Thymus (tissue), 14 donors: ENCODE data around the gene SAAL1. TPM values are rescaled to one million over a fixed set of nuclear protein-coding genes. Genes with fewer than 3 reads are reported as not detected.

Source experiments
- DNase-seq, 9 donors: peaks; one replicate each; pipeline ENCODE4 v3.0.0-alpha.2; 2013; ENCODE audit warnings: low spot score in 9 of 9, low read depth in 6 of 9, missing footprints in 1 of 9
- H3K27ac ChIP-seq, 2 donors: one replicate each; pipeline ENCODE4 v1.5.1; 2013; ENCODE audit warnings: control low read depth in 1 of 2, low read depth in 1 of 2, low read length in 1 of 2, mild to moderate bottlenecking in 1 of 2, moderate library complexity in 1 of 2
- H3K27me3 ChIP-seq, 2 donors: one replicate each; pipeline ENCODE4 v1.5.1; 2013; ENCODE audit warnings: low read length in 1 of 2; ENCODE audit not compliant: control insufficient read depth in 2 of 2, insufficient read depth in 1 of 2
- H3K36me3 ChIP-seq, 2 donors: one replicate each; pipeline ENCODE4 v1.5.1; 2013; ENCODE audit warnings: low read length in 1 of 2, mild to moderate bottlenecking in 1 of 2, moderate library complexity in 1 of 2; ENCODE audit not compliant: control insufficient read depth in 2 of 2, insufficient read depth in 2 of 2
- H3K4me1 ChIP-seq, 2 donors: one replicate each; pipeline ENCODE4 v1.5.1; 2013; ENCODE audit warnings: low read length in 2 of 2; ENCODE audit not compliant: control insufficient read depth in 2 of 2, insufficient read depth in 2 of 2
- H3K4me3 ChIP-seq, 2 donors: one replicate each; pipeline ENCODE4 v1.5.1; 2013; ENCODE audit warnings: low read length in 2 of 2, control low read depth in 1 of 2, mild to moderate bottlenecking in 1 of 2
- H3K9me3 ChIP-seq, 2 donors: one replicate each; pipeline ENCODE4 v1.5.1; 2013; ENCODE audit warnings: low read length in 1 of 2, mild to moderate bottlenecking in 1 of 2; ENCODE audit not compliant: control insufficient read depth in 2 of 2, insufficient read depth in 1 of 2
- WGBS: extraction: QIAGEN DNeasy Blood & Tissue Kit; methylation state at CpG from one replicate; pipeline ENCODE4 v1.1.7; 2013; 5-methylcytosine and 5-hydroxymethylcytosine counted together
- long read RNA-seq, 10 donors: transcript quantifications; one replicate each; lab custom pipeline, GENCODE V29; 2026
- polyA plus RNA-seq: library from polyadenylated mRNA; stranded (reverse); fragments of 200-250 nt; gene quantifications from one replicate; pipeline ENCODE4 v1.2.3, GENCODE V29; 2013
- total RNA-seq: library from RNA; stranded (reverse); fragments of 120-200 nt; gene quantifications from one replicate; pipeline ENCODE4 v1.2.4, GENCODE V29; 2013
- donor health status: healthy.

Gene SAAL1
- total RNA-seq, result 25.9 TPM
- polyA plus RNA-seq, result 19.4 TPM
- long read RNA-seq, donor 1, partial matches to known transcripts, result 0 of 2 reads
- long read RNA-seq, donor 1, other reads (novel, unspliced or antisense), result 0 of 2 reads
- long read RNA-seq, donor 2, result 0 reads
- long read RNA-seq, donor 3, partial matches to known transcripts, result 0 of 7 reads
- long read RNA-seq, donor 3, other reads (novel, unspliced or antisense), result 0 of 7 reads
- long read RNA-seq, donor 4, partial matches to known transcripts, result 0 of 2 reads
- long read RNA-seq, donor 4, other reads (novel, unspliced or antisense), result 0 of 2 reads
- long read RNA-seq, donor 5, transcript SAAL1-206 (2 exons, 471 nt), result minor isoform, 6 of 18 reads
- long read RNA-seq, donor 5, transcript SAAL1-202 (12 exons, 1,582 nt), result major isoform, 9 of 18 reads
- long read RNA-seq, donor 5, partial matches to known transcripts, result 0 of 18 reads
- long read RNA-seq, donor 5, other reads (novel, unspliced or antisense), result 0 of 18 reads
- long read RNA-seq, donor 6, transcript SAAL1-202 (12 exons, 1,582 nt), result major isoform, 6 of 6 reads
- long read RNA-seq, donor 6, partial matches to known transcripts, result 0 of 6 reads
- long read RNA-seq, donor 6, other reads (novel, unspliced or antisense), result 0 of 6 reads
- long read RNA-seq, donor 7, partial matches to known transcripts, result 0 of 3 reads
- long read RNA-seq, donor 7, other reads (novel, unspliced or antisense), result 0 of 3 reads
- long read RNA-seq, donor 8, transcript SAAL1-202 (12 exons, 1,582 nt), result major isoform, 7 of 8 reads
- long read RNA-seq, donor 8, partial matches to known transcripts, result 0 of 8 reads
- long read RNA-seq, donor 8, other reads (novel, unspliced or antisense), result 0 of 8 reads
- long read RNA-seq, donor 9, transcript SAAL1-202 (12 exons, 1,582 nt), result major isoform, 6 of 10 reads
- long read RNA-seq, donor 9, partial matches to known transcripts, result 0 of 10 reads
- long read RNA-seq, donor 9, other reads (novel, unspliced or antisense), result 0 of 10 reads
- long read RNA-seq, donor 10, partial matches to known transcripts, result 0 of 6 reads
- long read RNA-seq, donor 10, other reads (novel, unspliced or antisense), result 0 of 6 reads

DNA sequence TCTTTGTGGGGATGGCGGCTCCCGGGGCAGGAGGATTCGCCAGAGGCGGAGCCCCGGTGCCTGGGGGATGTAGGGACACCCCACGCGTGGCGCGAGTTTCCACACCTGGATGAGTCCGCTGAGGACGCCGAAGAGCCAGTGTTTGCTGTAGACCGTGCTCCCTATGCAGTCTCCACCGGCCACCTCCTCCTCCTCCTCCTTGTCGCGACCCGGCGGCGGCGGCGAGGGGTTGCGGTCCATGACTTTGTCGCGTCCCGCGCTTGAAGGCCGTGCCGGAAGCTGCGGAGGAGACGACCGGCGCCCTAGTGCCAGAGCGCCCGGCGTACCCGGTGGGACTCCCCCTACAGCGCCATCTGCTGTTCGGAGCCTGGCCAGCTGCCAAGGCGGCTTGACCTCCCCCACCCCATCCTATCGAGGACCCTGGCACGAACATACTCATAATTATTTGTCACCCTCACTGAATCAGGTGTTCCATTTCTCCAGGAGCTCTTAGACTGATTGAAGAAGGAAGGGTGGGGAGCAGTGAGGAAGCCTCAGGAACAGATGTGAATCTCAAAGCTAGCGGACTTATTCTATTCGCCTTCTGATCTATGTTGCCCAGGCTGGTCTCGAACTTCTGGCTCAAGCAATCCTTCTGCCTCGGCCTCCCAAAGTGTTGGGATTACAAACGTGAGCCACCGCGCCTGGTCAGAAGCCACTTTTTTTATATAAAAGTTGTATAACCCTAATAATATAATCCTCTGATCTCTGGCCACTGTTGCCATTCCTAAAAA lies at the start of gene SAAL1:
SAAL1 (minus strand) TSS at position 281 of the 773 bp plus-strand sequence; CDS start at position 240, 41 bp downstream.
- peak; percentile 52 to 92 (median 78) for DNase-seq
- 6% methylated on average over 48 of the region's 48 CpGs for WGBS

GRCh38 chr11:18151581-18151980 lies 45.7 kb upstream of the SAAL1 start:
- no peaks in the 10 kb centered on the region for H3K36me3 ChIP-seq
- no peaks in the 10 kb centered on the region for H3K4me1 ChIP-seq
- H3K4me3 ChIP-seq, result no peak overlapping the region
- no peak for DNase-seq
- no peaks in the 10 kb centered on the region for H3K27me3 ChIP-seq
- 89% methylated on average over 3 of the region's 3 CpGs for WGBS
- no peaks in the 10 kb centered on the region for H3K9me3 ChIP-seq
- no peak overlapping the region for H3K27ac ChIP-seq

More for the DNA sequence above, at the start of gene SAAL1:
- Histone ChIP-seq H3K4me3 (peak within 1 kb of the TSS; percentile 73 to 97), H3K36me3 (peaks cover 0 to 15% of the 10 kb centered on the region in 2 donors), H3K27ac (peak within 1 kb of the TSS; percentile 17 to 20), H3K4me1 (peaks cover 6 to 7% of the 10 kb centered on the region in 2 donors), H3K27me3 (peaks cover 0 to 2% of the 10 kb centered on the region in 2 donors), H3K9me3 (no peaks in the 10 kb centered on the region)

- no peak for DNase-seq
- Histone ChIP-seq H3K4me3 (no peak overlapping the region), H3K4me1 (no peaks in the 10 kb centered on the region), H3K9me3 (no peaks in the 10 kb centered on the region), H3K27ac (no peak overlapping the region), H3K36me3 (no peaks in the 10 kb centered on the region), H3K27me3 (no peaks in the 10 kb centered on the region)
- WGBS, result 42% methylated on average over 3 of the region's 3 CpGs
Measured at GRCh38 chr11:18145837-18146236, 40.0 kb upstream of the SAAL1 start.

DNA sequence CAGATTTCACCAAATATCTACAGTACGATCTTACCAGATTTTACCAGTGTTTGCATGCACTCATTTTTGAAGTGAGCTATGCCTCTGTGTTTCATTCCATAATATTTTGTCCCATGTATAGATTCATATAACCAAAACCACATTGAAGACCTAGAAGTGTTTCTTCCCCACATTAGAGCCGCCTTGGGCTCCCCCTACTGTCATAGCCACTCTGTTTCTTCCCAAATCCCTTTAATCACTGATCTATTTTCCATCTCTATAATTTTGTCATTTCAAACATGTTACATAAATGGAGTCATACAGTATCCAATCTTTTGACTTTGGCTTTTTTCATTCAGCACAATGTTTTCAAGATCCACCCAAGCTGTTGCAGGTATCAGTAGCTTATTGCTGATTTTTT lies 39.1 kb upstream of the SAAL1 start:
- no peaks in the 10 kb centered on the region for H3K9me3 ChIP-seq
- no peak overlapping the region for H3K4me3 ChIP-seq
- no peaks in the 10 kb centered on the region for H3K36me3 ChIP-seq
- no peaks in the 10 kb centered on the region for H3K4me1 ChIP-seq
- no peak for DNase-seq
- no peaks in the 10 kb centered on the region for H3K27me3 ChIP-seq
- WGBS, result 63% methylated on average over 2 of the region's 2 CpGs
- H3K27ac ChIP-seq, result no peak overlapping the region

GRCh38 chr11:18144243-18144642 lies 38.4 kb upstream of the SAAL1 start:
- H3K4me3 ChIP-seq, result no peak overlapping the region
- H3K27me3 ChIP-seq, result no peaks in the 10 kb centered on the region
- 80% methylated on average over 5 of the region's 5 CpGs for WGBS
- no peak overlapping the region for H3K27ac ChIP-seq
- H3K4me1 ChIP-seq, result no peaks in the 10 kb centered on the region
- no peak for DNase-seq
- H3K36me3 ChIP-seq, result no peaks in the 10 kb centered on the region
- H3K9me3 ChIP-seq, result no peaks in the 10 kb centered on the region

- Histone ChIP-seq H3K4me3 (no peak overlapping the region), H3K27ac (no peak overlapping the region), H3K9me3 (no peaks in the 10 kb centered on the region), H3K27me3 (no peaks in the 10 kb centered on the region), H3K36me3 (no peaks in the 10 kb centered on the region), H3K4me1 (no peaks in the 10 kb centered on the region)
- no peak for DNase-seq
- WGBS, result 96% methylated on average over 2 of the region's 2 CpGs
Measured at GRCh38 chr11:18140145-18140544, 34.3 kb upstream of the SAAL1 start.

GRCh38 chr11:18137186-18137800 lies 31.4 kb upstream of the SAAL1 start:
- no peak overlapping the region for H3K4me3 ChIP-seq
- H3K27ac ChIP-seq, result no peak overlapping the region
- H3K27me3 ChIP-seq, result no peaks in the 10 kb centered on the region
- no peaks in the 10 kb centered on the region for H3K36me3 ChIP-seq
- no peak for DNase-seq
- H3K9me3 ChIP-seq, result no peaks in the 10 kb centered on the region
- WGBS, result 96% methylated on average over 29 of the region's 29 CpGs
- no peaks in the 10 kb centered on the region for H3K4me1 ChIP-seq

- no peak for DNase-seq
- WGBS, result 51% methylated on average over 2 of the region's 2 CpGs
- H3K27ac ChIP-seq, result no peak overlapping the region
Measured at GRCh38 chr11:18135308-18135707, 29.4 kb upstream of the SAAL1 start.

More at GRCh38 chr11:18135308-18135707, 29.4 kb upstream of the SAAL1 start:
- Histone ChIP-seq H3K36me3 (no peaks in the 10 kb centered on the region), H3K4me1 (no peaks in the 10 kb centered on the region), H3K4me3 (no peak overlapping the region), H3K27me3 (no peaks in the 10 kb centered on the region), H3K9me3 (no peaks in the 10 kb centered on the region)
